Upper lobe of left lung (tissue), 4 donors: ENCODE measurements around the gene KAT6B.

ENCODE experiments used
- CTCF ChIP-seq, 6 experiments: fragments of 450-650 bp in 4 of 6; fragments of 200-600 bp in 2 of 6; sonication (generic) in 2 of 6; IDR thresholded peaks; one replicate each; pipeline ENCODE4 v1.5.1; 2016 to 2019; ENCODE audit warnings: antibody characterized with exemption in 6 of 6
- POLR2A ChIP-seq, 4 donors: fragments of 450-650 bp; IDR thresholded peaks; one replicate each; pipeline ENCODE4 v1.5.1; 2016 to 2017; ENCODE audit warnings: antibody characterized with exemption in 4 of 4, mild to moderate bottlenecking in 2 of 4

GRCh38 chr10:75002967-75003594 is 176.7 kb downstream of the KAT6B start:
- TF ChIP-seq CTCF (IDR thresholded peaks at IDR 0.05) (no peak), POLR2A (IDR thresholded peaks at IDR 0.05) (no peak)
